HG02973 (cell line): ENCODE data around the gene C19orf44.
"Not testable (repeated sequence)": the region's sequence is repeated elsewhere in the genome, so short reads cannot be mapped to it uniquely, and the experiment has no call there.

Experiments used
- ATAC-seq: cut with Tn5 transposase; IDR thresholded peaks from one replicate; pipeline ENCODE4 v1.9.1; 2021; ENCODE audit warnings: moderate library complexity; ENCODE audit not compliant: unreplicated experiment

Gene C19orf44

GRCh38 chr19:16532440-16533234, 36.4 kb downstream of the C19orf44 start:
- ATAC-seq = no peak

GRCh38 chr19:16535381-16535780, 39.2 kb downstream of the C19orf44 start:
- ATAC-seq = no peak

- ATAC-seq = no peak
These were observed 39.9 kb downstream of the C19orf44 start for GRCh38 chr19:16536130-16536529.

GRCh38 chr19:16537111-16537510, 40.9 kb downstream of the C19orf44 start:
- no peak for ATAC-seq

GRCh38 chr19:16540948-16541347, 44.8 kb downstream of the C19orf44 start:
- ATAC-seq = no peak

- ATAC-seq = peak; percentile 18
These were observed 45.4 kb downstream of the C19orf44 start for GRCh38 chr19:16541526-16542044.

- ATAC-seq = peak; percentile 63
These were observed 46.1 kb downstream of the C19orf44 start, which contains the start of gene CHERP for GRCh38 chr19:16542045-16542909. Gene CHERP, minus strand, starts transcription at chr19:16542437. Its CDS starts 59 bp downstream, at chr19:16542378.

- no peak for ATAC-seq
These were observed 46.8 kb downstream of the C19orf44 start for GRCh38 chr19:16542910-16543472.

GRCh38 chr19:16543734-16544133, 47.5 kb downstream of the C19orf44 start:
- ATAC-seq = not testable (repeated sequence)

GRCh38 chr19:16544473-16545231, 48.5 kb downstream of the C19orf44 start:
- no peak for ATAC-seq

GRCh38 chr19:16548956-16549355, 52.8 kb downstream of the C19orf44 start:
- no peak for ATAC-seq

- ATAC-seq = not testable (repeated sequence)
These were observed 55.7 kb downstream of the C19orf44 start for GRCh38 chr19:16551902-16552301.

- ATAC-seq = no peak
These were observed 58.6 kb downstream of the C19orf44 start for GRCh38 chr19:16554776-16555175.

- no peak for ATAC-seq
These were observed 63.6 kb downstream of the C19orf44 start for GRCh38 chr19:16559780-16560276.

- no peak for ATAC-seq
These were observed 65.2 kb downstream of the C19orf44 start for GRCh38 chr19:16561382-16561781.

GRCh38 chr19:16562608-16563025, 66.4 kb downstream of the C19orf44 start:
- no peak for ATAC-seq

GRCh38 chr19:16564842-16565241, 68.6 kb downstream of the C19orf44 start:
- ATAC-seq = no peak

- no peak for ATAC-seq
These were observed 70.0 kb downstream of the C19orf44 start for GRCh38 chr19:16566161-16566560.

- no peak for ATAC-seq
These were observed 70.5 kb downstream of the C19orf44 start for GRCh38 chr19:16566702-16567101.

GRCh38 chr19:16569609-16570320, 73.6 kb downstream of the C19orf44 start:
- no peak for ATAC-seq
